Aorta (tissue), 5 donors: ENCODE measurements around the gene SEC22C. TPM values are rescaled to one million over a fixed set of nuclear protein-coding genes. Genes with fewer than 3 reads are reported as not detected.

ENCODE experiments used
- ATAC-seq: fragments of 200-7000 bp; cut with Tn5 transposase; one replicate; pipeline ENCODE4 v1.9.1; 2022; ENCODE audit warnings: moderate library complexity; ENCODE audit not compliant: low FRiP score
- DNase-seq, 2 donors: peaks; one replicate each; pipeline ENCODE4 v3.0.0-alpha.2; 2020
- H3K27ac ChIP-seq, 2 donors: one replicate each; pipeline ENCODE4 v1.5.1; 2013; ENCODE audit warnings: low read length in 2 of 2, mild to moderate bottlenecking in 2 of 2, moderate library complexity in 2 of 2, control low read depth in 1 of 2, inconsistent platforms in 1 of 2, low read depth in 1 of 2
- H3K27me3 ChIP-seq, 2 donors: one replicate each; pipeline ENCODE4 v1.6.1; 2013; ENCODE audit warnings: control low read depth in 1 of 2, low read length in 1 of 2, mild to moderate bottlenecking in 1 of 2, moderate library complexity in 1 of 2; ENCODE audit not compliant: insufficient read depth in 2 of 2, control insufficient read depth in 1 of 2
- H3K36me3 ChIP-seq, 2 donors: one replicate each; pipeline ENCODE4 v1.6.1; 2013; ENCODE audit warnings: control low read depth in 1 of 2, low read length in 1 of 2, mild to moderate bottlenecking in 1 of 2; ENCODE audit not compliant: insufficient read depth in 2 of 2, control insufficient read depth in 1 of 2
- H3K4me1 ChIP-seq, 2 donors: one replicate each; pipeline ENCODE4 v1.6.1; 2013; ENCODE audit warnings: low read length in 2 of 2, control low read depth in 1 of 2, mild to moderate bottlenecking in 1 of 2, moderate library complexity in 1 of 2; ENCODE audit not compliant: insufficient read depth in 2 of 2, control insufficient read depth in 1 of 2
- H3K4me3 ChIP-seq, 2 donors: one replicate each; pipeline ENCODE4 v1.5.1; 2013; ENCODE audit warnings: low read length in 2 of 2, control low read depth in 1 of 2, mild to moderate bottlenecking in 1 of 2
- H3K9me3 ChIP-seq: one replicate; pipeline ENCODE4 v1.6.1; 2013; ENCODE audit warnings: mild to moderate bottlenecking, low read length; ENCODE audit not compliant: control insufficient read depth
- WGBS, 2 donors: extraction: QIAGEN DNeasy Blood & Tissue Kit; methylation state at CpG; one replicate each; pipeline ENCODE4 v1.1.7; 2013; 5-methylcytosine and 5-hydroxymethylcytosine counted together
- intact Hi-C, 2 donors: fragments of 100-400 bp; cut with DNase I; formaldehyde crosslinking; loops; one replicate each; pipeline versions ENCODE4 v1.14.2 to v1.15.0; 2022
- long read RNA-seq, 2 donors: library from polyadenylated mRNA; unstranded; transcript quantifications; one replicate each; pipeline ENCODE4 v2.0.0, GENCODE V29; 2020 to 2021
- polyA plus RNA-seq, 2 donors: library from polyadenylated mRNA; stranded (reverse); fragments of 200-250 nt; gene quantifications; one replicate each; pipeline ENCODE4 v1.2.3, GENCODE V29; 2013
- total RNA-seq, 2 donors: library from RNA; stranded (reverse); fragmentation: NEBNext Ultra II Directional; extraction: Animal tissue kit (Norgen Biotek cat#: 25700); gene quantifications; one replicate each; pipeline ENCODE4 v1.2.1, GENCODE V29; 2021
- donor health status: healthy with polysubstance abuse.
- donor health status: Bipolar disorder and iron deficiency.
- donor health status: DM: no; HTN: no; CAD: no.
- donor health status: DM: no; HTN: no; CAD: no.
- donor health status: DM: yes; HTN: yes; CAD: no.

Gene SEC22C
- 10 to 100 TPM; 43.6 to 46.6 TPM for total RNA-seq
- 10 to 100 TPM; 54.5 to 58.6 TPM for polyA plus RNA-seq
- long read RNA-seq, donor 1, transcript SEC22C-201 (7 exons, 1,380 nt), result minor isoform, 9 of 132 reads
- long read RNA-seq, donor 1, transcript SEC22C-202 (7 exons, 1,608 nt), result major isoform, 80 of 132 reads
- long read RNA-seq, donor 1, partial matches to known transcripts, result 5 of 132 reads
- long read RNA-seq, donor 1, other reads (novel, unspliced or antisense), result 38 of 132 reads
- long read RNA-seq, donor 2, transcript SEC22C-202 (7 exons, 1,608 nt), result major isoform, 10 of 34 reads
- long read RNA-seq, donor 2, partial matches to known transcripts, result 4 of 34 reads
- long read RNA-seq, donor 2, other reads (novel, unspliced or antisense), result 18 of 34 reads

GRCh38 chr3:42581709-42582473 is at the start of gene SEC22C:
Gene SEC22C (minus strand): TSS chr3:42581967. CDS start chr3:42569046, 12,921 bp downstream.
- Histone ChIP-seq H3K4me1 (peaks cover 0 to 2% of the 10 kb centered on the region in 2 donors), H3K4me3 (peak within 1 kb of the TSS; percentile 68 to 84), H3K27ac (peak within 1 kb of the TSS; percentile 19 to 77), H3K9me3 (no peaks in the 10 kb centered on the region), H3K36me3 (no peaks in the 10 kb centered on the region), H3K27me3 (no peaks in the 10 kb centered on the region)
- intact Hi-C loops, result loop anchor here in 1 of 2 donors (10.0 kb wide), 1 partner anchor 163 kb away; no protein-coding TSS in a partner anchor
- 0% methylated on average over 74 to 77 of the region's 77 CpGs for WGBS, 2 donors
- ATAC-seq (peak; percentile 98), DNase-seq (peak; percentile 97 to 98)

GRCh38 chr3:42613462-42613861 is 31.7 kb upstream of the SEC22C start:
- Histone ChIP-seq H3K27me3 (no peaks in the 10 kb centered on the region), H3K36me3 (no peaks in the 10 kb centered on the region), H3K4me1 (no peaks in the 10 kb centered on the region), H3K9me3 (no peaks in the 10 kb centered on the region), H3K27ac (no peak overlapping the region), H3K4me3 (no peak overlapping the region)
- ATAC-seq (no peak), DNase-seq (no peak)
- WGBS, 2 donors, result 55% methylated on average over 2 of the region's 2 CpGs
- intact Hi-C loops, result no loop called here

- Histone ChIP-seq H3K27me3 (no peaks in the 10 kb centered on the region), H3K4me3 (no peak overlapping the region), H3K27ac (no peak overlapping the region), H3K4me1 (no peaks in the 10 kb centered on the region), H3K9me3 (no peaks in the 10 kb centered on the region), H3K36me3 (no peaks in the 10 kb centered on the region)
- ATAC-seq (no peak), DNase-seq (no peak)
- intact Hi-C loops, result no loop called here
- 80 to 85% methylated on average over 3 of the region's 3 CpGs for WGBS, 2 donors
Observed at GRCh38 chr3:42612928-42613327, 31.2 kb upstream of the SEC22C start.

- H3K36me3 ChIP-seq, result no peaks in the 10 kb centered on the region
- DNase-seq (no peak), ATAC-seq (no peak)
- 69 to 74% methylated on average over 1 of the region's 1 CpG for WGBS, 2 donors
- H3K4me3 ChIP-seq, result no peak overlapping the region
- H3K9me3 ChIP-seq, result no peaks in the 10 kb centered on the region
- no peaks in the 10 kb centered on the region for H3K4me1 ChIP-seq
- no peak overlapping the region for H3K27ac ChIP-seq
- H3K27me3 ChIP-seq, result no peaks in the 10 kb centered on the region
- intact Hi-C loops, result no loop called here
Observed at GRCh38 chr3:42612217-42612616, 30.4 kb upstream of the SEC22C start.

GRCh38 chr3:42610976-42611375 is 29.2 kb upstream of the SEC22C start:
- WGBS, 2 donors, result 89 to 94% methylated on average over 1 of the region's 1 CpG
- H3K4me3 ChIP-seq, result no peak overlapping the region
- intact Hi-C loops, result no loop called here
- H3K36me3 ChIP-seq, result no peaks in the 10 kb centered on the region
- DNase-seq, result no peak
- peaks cover 0 to under 1% of the 10 kb centered on the region in 2 donors for H3K4me1 ChIP-seq
- no peaks in the 10 kb centered on the region for H3K9me3 ChIP-seq
- H3K27ac ChIP-seq, result no peak overlapping the region
- ATAC-seq, result no peak
- H3K27me3 ChIP-seq, result no peaks in the 10 kb centered on the region

GRCh38 chr3:42608581-42608980 is 26.8 kb upstream of the SEC22C start:
- no peak overlapping the region for H3K27ac ChIP-seq
- H3K4me1 ChIP-seq, result peaks cover 0 to 2% of the 10 kb centered on the region in 2 donors
- intact Hi-C loops, result no loop called here
- ATAC-seq (no peak), DNase-seq (no peak)
- H3K4me3 ChIP-seq, result no peak overlapping the region
- no peaks in the 10 kb centered on the region for H3K9me3 ChIP-seq
- H3K36me3 ChIP-seq, result no peaks in the 10 kb centered on the region
- 69 to 71% methylated on average over 5 of the region's 5 CpGs for WGBS, 2 donors
- no peaks in the 10 kb centered on the region for H3K27me3 ChIP-seq

- H3K36me3 ChIP-seq, result no peaks in the 10 kb centered on the region
- no peak overlapping the region for H3K27ac ChIP-seq
- intact Hi-C loops, result no loop called here
- no peak for DNase-seq
- ATAC-seq, result no peak
- peaks cover 2% of the 10 kb centered on the region in 2 donors for H3K4me1 ChIP-seq
- no peaks in the 10 kb centered on the region for H3K27me3 ChIP-seq
- 47 to 50% methylated on average over 5 of the region's 5 CpGs for WGBS, 2 donors
- H3K4me3 ChIP-seq, result no peak overlapping the region
- no peaks in the 10 kb centered on the region for H3K9me3 ChIP-seq
Observed at GRCh38 chr3:42605546-42606173, 23.9 kb upstream of the SEC22C start.

GRCh38 chr3:42602961-42603360 is 21.2 kb upstream of the SEC22C start:
- no peaks in the 10 kb centered on the region for H3K27me3 ChIP-seq
- no peaks in the 10 kb centered on the region for H3K9me3 ChIP-seq
- H3K27ac ChIP-seq, result no peak overlapping the region
- ATAC-seq, result no peak
- intact Hi-C loops, result loop anchor here in 1 of 2 donors (5.0 kb wide), 2 partner anchors 49 to 144 kb away; partner anchors contain the start of gene ZBTB47
- H3K4me3 ChIP-seq, result no peak overlapping the region
- no peaks in the 10 kb centered on the region for H3K36me3 ChIP-seq
- no peak for DNase-seq
- WGBS, 2 donors, result 92 to 100% methylated on average over 1 of the region's 1 CpG
- peaks cover 2% of the 10 kb centered on the region in 2 donors for H3K4me1 ChIP-seq
